ENCODE data around the gene NRG3. TPM values are rescaled to one million over a fixed set of nuclear protein-coding genes. Genes with fewer than 3 reads are reported as not detected.

The NRG3 gene
- total RNA-seq, 1 donor from 2014 or later: not detected

DNA sequence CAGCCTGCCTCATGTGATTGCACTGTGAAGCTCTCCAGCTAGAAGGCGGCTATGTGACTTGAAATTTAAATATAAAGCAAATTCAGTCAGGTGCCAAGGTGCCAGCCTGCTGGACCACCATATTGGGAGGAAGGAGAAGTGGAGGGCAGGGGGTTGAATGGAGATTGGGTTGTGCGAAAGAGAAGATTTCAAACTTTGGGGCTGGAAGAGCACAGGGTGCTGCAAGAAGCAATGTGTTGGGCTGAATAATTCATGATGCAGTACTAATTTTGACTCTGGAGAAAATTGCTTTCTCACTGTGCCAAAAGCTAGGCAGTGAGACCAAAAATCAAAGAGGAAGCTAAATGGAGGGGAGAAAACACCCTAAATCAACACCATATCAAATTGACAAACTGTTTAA, 335.3 kb downstream of the NRG3 start:
- Mint-ChIP-seq H3K4me1 (ENCODE audit: low read depth) (peaks cover 4% of the 10 kb centered on the region), H3K27me3 (ENCODE audit: low read depth) (peaks cover 2% of the 10 kb centered on the region), H3K4me3 (ENCODE audit: unreplicated experiment) (no peak overlapping the region), H3K27ac (ENCODE audit: unreplicated experiment) (no peak overlapping the region), H3K36me3 (ENCODE audit: low read depth) (no peaks in the 10 kb centered on the region), H3K9me3 (ENCODE audit: low read depth) (no peaks in the 10 kb centered on the region)
- no peak for DNase-seq (ENCODE audit: low spot score)
- no peak for TF ChIP-seq CTCF (IDR thresholded peaks at IDR 0.05)

DNA sequence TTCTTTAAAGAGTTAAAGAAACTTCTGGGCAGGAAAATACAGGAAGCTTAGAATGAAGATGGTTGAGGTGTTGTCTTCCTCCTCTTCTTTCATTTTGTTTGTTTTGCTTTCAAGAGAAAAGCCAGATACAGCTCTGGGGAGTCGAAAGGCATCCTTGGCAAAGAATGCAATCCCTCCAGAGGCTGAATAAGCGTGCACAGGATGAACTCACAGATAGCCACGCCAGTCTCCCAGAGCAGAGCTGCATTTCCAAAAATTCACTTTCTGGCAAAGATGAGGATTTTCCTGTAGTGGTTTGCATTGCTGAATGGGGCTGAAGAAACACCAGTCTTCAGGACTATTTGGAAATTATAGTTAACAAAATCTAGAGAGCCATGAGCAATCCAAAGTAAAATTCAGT, 336.4 kb downstream of the NRG3 start:
- no peak for DNase-seq (ENCODE audit: low spot score)
- no peaks in the 10 kb centered on the region for H3K9me3 Mint-ChIP-seq (ENCODE audit: low read depth)
- H3K4me1 Mint-ChIP-seq (ENCODE audit: low read depth): peaks cover 4% of the 10 kb centered on the region
- TF ChIP-seq CTCF (IDR thresholded peaks at IDR 0.05): no peak
- no peaks in the 10 kb centered on the region for H3K36me3 Mint-ChIP-seq (ENCODE audit: low read depth)
- no peak overlapping the region for H3K27ac Mint-ChIP-seq (ENCODE audit: unreplicated experiment)
- H3K4me3 Mint-ChIP-seq (ENCODE audit: unreplicated experiment): no peak overlapping the region
- peaks cover 2% of the 10 kb centered on the region for H3K27me3 Mint-ChIP-seq (ENCODE audit: low read depth)

DNA sequence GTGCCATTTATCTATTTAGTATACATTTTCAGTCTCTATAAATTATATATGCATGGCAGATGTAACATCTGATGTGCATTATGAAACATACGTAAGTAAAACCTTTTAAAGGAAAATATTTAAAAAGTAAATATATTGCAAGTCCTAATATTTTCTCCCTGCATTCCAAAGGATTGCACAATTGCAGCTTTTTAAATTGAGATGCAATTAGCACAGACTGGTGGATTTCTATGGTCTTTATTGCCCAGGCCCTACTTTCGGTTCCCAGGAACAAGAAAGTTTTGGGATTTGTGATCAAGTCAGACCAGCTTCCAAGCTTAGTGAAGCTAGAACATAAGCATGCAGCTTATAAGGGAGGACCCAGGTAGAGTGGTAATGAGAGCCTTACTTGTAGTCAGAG, 337.8 kb downstream of the NRG3 start:
- Mint-ChIP-seq H3K27ac (ENCODE audit: unreplicated experiment) (no peak overlapping the region), H3K36me3 (ENCODE audit: low read depth) (no peaks in the 10 kb centered on the region), H3K4me3 (ENCODE audit: unreplicated experiment) (no peak overlapping the region), H3K9me3 (ENCODE audit: low read depth) (no peaks in the 10 kb centered on the region), H3K27me3 (ENCODE audit: low read depth) (peaks cover 2% of the 10 kb centered on the region), H3K4me1 (ENCODE audit: low read depth) (no peaks in the 10 kb centered on the region)
- no peak for TF ChIP-seq CTCF (IDR thresholded peaks at IDR 0.05)
- DNase-seq (ENCODE audit: low spot score): no peak

DNA sequence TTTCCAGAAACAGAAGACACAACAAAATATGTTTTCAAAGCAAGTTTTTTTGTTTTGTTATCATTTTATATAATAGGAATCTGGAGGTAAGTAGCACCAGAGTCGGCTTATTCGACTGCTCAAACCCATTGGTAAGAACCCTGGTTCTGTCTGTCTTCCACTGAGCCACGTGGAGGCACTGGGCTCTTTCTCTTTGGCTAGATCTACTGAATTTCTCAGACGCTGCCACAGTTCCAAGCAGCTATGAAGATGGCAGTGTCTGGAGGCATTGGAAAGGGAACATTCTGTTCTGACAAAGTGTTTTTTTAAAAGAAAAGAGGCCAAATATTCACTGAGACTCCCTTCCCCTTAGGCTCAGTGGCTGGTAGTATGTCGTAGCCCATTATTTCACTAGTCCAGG, 338.8 kb downstream of the NRG3 start:
- H3K27me3 Mint-ChIP-seq (ENCODE audit: low read depth): peaks cover 2% of the 10 kb centered on the region
- no peak overlapping the region for H3K4me3 Mint-ChIP-seq (ENCODE audit: unreplicated experiment)
- no peak for TF ChIP-seq CTCF (IDR thresholded peaks at IDR 0.05)
- no peaks in the 10 kb centered on the region for H3K4me1 Mint-ChIP-seq (ENCODE audit: low read depth)
- H3K36me3 Mint-ChIP-seq (ENCODE audit: low read depth): no peaks in the 10 kb centered on the region
- DNase-seq (ENCODE audit: low spot score): no peak
- H3K9me3 Mint-ChIP-seq (ENCODE audit: low read depth): no peaks in the 10 kb centered on the region
- no peak overlapping the region for H3K27ac Mint-ChIP-seq (ENCODE audit: unreplicated experiment)

GRCh38 chr10:82221056-82221455, 346.1 kb downstream of the NRG3 start:
- Mint-ChIP-seq H3K27ac (ENCODE audit: unreplicated experiment) (no peak overlapping the region), H3K9me3 (ENCODE audit: low read depth) (no peaks in the 10 kb centered on the region), H3K4me3 (ENCODE audit: unreplicated experiment) (no peak overlapping the region), H3K36me3 (ENCODE audit: low read depth) (no peaks in the 10 kb centered on the region), H3K4me1 (ENCODE audit: low read depth) (no peaks in the 10 kb centered on the region), H3K27me3 (ENCODE audit: low read depth) (no peaks in the 10 kb centered on the region)
- no peak for TF ChIP-seq CTCF (IDR thresholded peaks at IDR 0.05)
- DNase-seq (ENCODE audit: low spot score): no peak
